ENCODE data around the gene MDM4. TPM values are rescaled to one million over a fixed set of nuclear protein-coding genes. Genes with fewer than 3 reads are reported as not detected.

MDM4 gene
- total and polyA plus RNA-seq, 2 donors (not counting 1 experiment from before 2014, with no cell fraction given), result 46.6 to 374 TPM

DNA sequence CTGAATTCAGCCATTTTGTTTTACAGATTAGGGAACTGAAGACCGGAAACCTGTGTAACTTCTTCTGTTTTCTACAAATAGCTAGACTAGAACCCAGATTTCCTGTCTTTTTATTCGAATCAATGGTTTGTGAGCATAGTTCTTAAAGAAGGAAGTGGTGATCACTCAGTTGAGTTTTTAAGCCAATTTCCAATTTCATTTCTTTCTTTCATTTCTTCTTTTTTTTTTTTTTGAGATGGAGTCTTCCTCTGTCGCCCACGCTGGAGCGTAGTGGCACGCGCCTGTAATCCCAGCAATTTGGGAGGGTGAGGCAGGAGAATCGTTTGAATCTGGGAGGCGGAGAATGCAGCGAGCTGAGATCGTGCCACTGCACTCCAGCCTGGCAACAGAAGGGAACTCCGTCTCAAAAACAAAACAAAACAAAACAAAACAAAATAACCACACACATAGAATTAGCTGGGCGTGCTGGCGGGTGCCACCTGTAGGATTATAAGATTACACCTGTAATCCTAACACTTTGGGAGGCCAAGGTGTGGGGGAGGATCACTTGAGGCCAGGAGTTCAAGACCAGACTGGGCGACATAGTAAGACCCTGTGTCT is 3.0 kb upstream of the MDM4 start:
- DNase-seq (peak; percentile 92), ATAC-seq (ENCODE audit: low read depth) (peak; percentile 47)
- Histone ChIP-seq H4K20me1 (ENCODE audit: control insufficient read depth, insufficient read depth, low read length, poor library complexity, severe bottlenecking) (no peaks in the 10 kb centered on the region), H3K27ac (ENCODE audit: low read length in 2 of 2) (peak overlapping the region; percentile 87 to 97), H3K9me3 (ENCODE audit: control extremely low read depth in 1 of 3, control insufficient read depth in 2 of 3, insufficient read depth in 1 of 3, low read length in 2 of 3) (peaks cover 0 to 13% (median 0%) of the 10 kb centered on the region in 3 donors), H3K27me3 (replicated peaks in 1 of 4; ENCODE audit: control extremely low read depth in 1 of 4, control insufficient read depth in 3 of 4, insufficient read depth in 4 of 4, low read length in 3 of 4) (no peaks in the 10 kb centered on the region), H3K4me1 (ENCODE audit: control insufficient read depth in 2 of 2, insufficient read depth in 2 of 2, low read length in 2 of 2) (peaks cover 70 to 78% of the 10 kb centered on the region in 2 donors), H3K79me2 (ENCODE audit: control insufficient read depth, insufficient read depth, low read length) (peaks cover 24% of the 10 kb centered on the region), H2AFZ (ENCODE audit: insufficient read depth, low read depth, low read length, poor library complexity, severe bottlenecking) (peak overlapping the region; percentile 55), H3K4me2 (replicated peaks; ENCODE audit: low read depth, low read length, poor library complexity, severe bottlenecking) (peak overlapping the region; percentile 77), H3K4me3 (ENCODE audit: control extremely low read depth in 1 of 5, extremely low read depth in 1 of 5, insufficient read depth in 1 of 5, low read depth in 2 of 5, low read length in 4 of 5) (peak overlapping the region in 4 of 5 experiments; percentile 34 to 57 (median 40)), H3K9ac (ENCODE audit: low read length) (peak overlapping the region; percentile 66), H3K36me3 (replicated peaks in 1 of 2; ENCODE audit: control extremely low read depth in 1 of 2, control insufficient read depth in 1 of 2, extremely low read depth in 1 of 2, insufficient read depth in 2 of 2, low read length in 1 of 2) (peaks cover 0 to 5% of the 10 kb centered on the region in 2 experiments)
- intact Hi-C loops (cut with micrococcal nuclease), result loop anchor here (1.0 kb wide), 1 partner anchor 8 kb away; no protein-coding TSS in a partner anchor
- Mint-ChIP-seq H3K9me3 (ENCODE audit: insufficient read depth) (no peaks in the 10 kb centered on the region), H3K27me3 (no peaks in the 10 kb centered on the region), H3K4me3 (peak overlapping the region; percentile 100), H3K27ac (peak overlapping the region; percentile 100), H3K4me1 (peaks cover 59% of the 10 kb centered on the region)
- CTCF ChIA-PET, result interaction anchor here (0.6 to 7.4 kb wide), 12 partner anchors 8 to 111 kb away, joined by 3 to 48 read pairs (median 4); no protein-coding TSS in a partner anchor
- WGBS (ENCODE audit: insufficient coverage), result no CpG with 5 or more reads among the region's 15 CpGs
- peak; percentile 34 for TF ChIP-seq CTCF (IDR thresholded peaks at IDR 0.05)
- TF ChIP-seq EZH2 (IDR thresholded peaks at IDR 0.05; ENCODE audit: borderline replicate concordance, insufficient read depth, low read depth, low read length, poor library complexity, severe bottlenecking), result no peak
- POLR2A ChIA-PET, result interaction anchor here (0.6 to 1.4 kb wide), 12 partner anchors 8 to 65 kb away, joined by 3 to 10 read pairs (median 4); no protein-coding TSS in a partner anchor

- no peaks in the 10 kb centered on the region for H3K27me3 Mint-ChIP-seq
- Histone ChIP-seq H3K27me3 (replicated peaks in 1 of 4; ENCODE audit: control extremely low read depth in 1 of 4, control insufficient read depth in 3 of 4, insufficient read depth in 4 of 4, low read length in 3 of 4) (no peaks in the 10 kb centered on the region), H3K4me1 (ENCODE audit: control insufficient read depth in 2 of 2, insufficient read depth in 2 of 2, low read length in 2 of 2) (peaks cover 77 to 90% of the 10 kb centered on the region in 2 donors), H3K36me3 (replicated peaks in 1 of 2; ENCODE audit: control extremely low read depth in 1 of 2, control insufficient read depth in 1 of 2, extremely low read depth in 1 of 2, insufficient read depth in 2 of 2, low read length in 1 of 2) (peaks cover 0 to 19% of the 10 kb centered on the region in 2 experiments), H3K79me2 (ENCODE audit: control insufficient read depth, insufficient read depth, low read length) (peaks cover 36% of the 10 kb centered on the region), H3K9ac (ENCODE audit: low read length) (no peak overlapping the region), H3K4me3 (ENCODE audit: control extremely low read depth in 1 of 5, extremely low read depth in 1 of 5, insufficient read depth in 1 of 5, low read depth in 2 of 5, low read length in 4 of 5) (no peak overlapping the region), H2AFZ (ENCODE audit: insufficient read depth, low read depth, low read length, poor library complexity, severe bottlenecking) (no peak overlapping the region), H3K9me3 (ENCODE audit: control extremely low read depth in 1 of 3, control insufficient read depth in 2 of 3, insufficient read depth in 1 of 3, low read length in 2 of 3) (peaks cover 0 to 13% (median 0%) of the 10 kb centered on the region in 3 donors), H3K27ac (ENCODE audit: low read length in 2 of 2) (peak overlapping the region; percentile 95 to 97), H3K4me2 (replicated peaks; ENCODE audit: low read depth, low read length, poor library complexity, severe bottlenecking) (peak overlapping the region; percentile 77), H4K20me1 (ENCODE audit: control insufficient read depth, insufficient read depth, low read length, poor library complexity, severe bottlenecking) (no peaks in the 10 kb centered on the region)
- H3K27ac Mint-ChIP-seq, result peak overlapping the region; percentile 71
- no peak for DNase-seq
- ChIA-PET POLR2A (interaction anchor here (0.6 to 1.6 kb wide), 8 partner anchors 8 to 108 kb away, joined by 3 to 15 read pairs (median 6); no protein-coding TSS in a partner anchor), CTCF (interaction anchor here (0.7 to 7.4 kb wide), 14 partner anchors 9 to 292 kb away, joined by 3 to 48 read pairs (median 4); no protein-coding TSS in a partner anchor)
- H3K9me3 Mint-ChIP-seq (ENCODE audit: insufficient read depth), result no peaks in the 10 kb centered on the region
- no CpG with 5 or more reads among the region's 2 CpGs for WGBS (ENCODE audit: insufficient coverage)
- ATAC-seq (ENCODE audit: low read depth), result no peak
- TF ChIP-seq EZH2 (IDR thresholded peaks at IDR 0.05; ENCODE audit: borderline replicate concordance, insufficient read depth, low read depth, low read length, poor library complexity, severe bottlenecking) (no peak), CTCF (IDR thresholded peaks at IDR 0.05) (no peak)
- H3K4me3 Mint-ChIP-seq, result peak overlapping the region; percentile 42
- intact Hi-C loops (cut with micrococcal nuclease), result loop anchor here (5.0 kb wide), 1 partner anchor 47 kb away; no protein-coding TSS in a partner anchor
- H3K4me1 Mint-ChIP-seq, result peaks cover 67% of the 10 kb centered on the region
Observed at GRCh38 chr1:204514828-204515227, 1.4 kb upstream of the MDM4 start.
